SK-N-SH (cell line): Measurements from ENCODE around the gene CD93.

Source experiments
- CTCF ChIP-seq: fragments of 200-600 bp; sonication (generic); IDR thresholded peaks from 2 replicates; pipeline ENCODE4 v1.6.1; 2017; ENCODE audit warnings: antibody characterized with exemption, mild to moderate bottlenecking, moderate library complexity
- EP300 ChIP-seq, 2 experiments: IDR thresholded peaks; 2 replicates each; pipeline versions ENCODE4 v1.4.0 to v1.6.1; 2012; ENCODE audit warnings: borderline replicate concordance in 1 of 2, low read depth in 1 of 2, low read length in 1 of 2
- EZH2phosphoT487 ChIP-seq: fragments of 200-600 bp; sonication (generic); IDR thresholded peaks from 2 replicates; pipeline ENCODE4 v1.6.1; 2017; ENCODE audit warnings: low read depth, mixed run types, mild to moderate bottlenecking, antibody characterized with exemption, moderate library complexity, borderline replicate concordance
- FOSL2 ChIP-seq: IDR thresholded peaks from 2 replicates; pipeline ENCODE4 v1.4.0; 2012; ENCODE audit warnings: low read depth, mild to moderate bottlenecking, moderate library complexity, borderline replicate concordance
- MAX ChIP-seq: IDR thresholded peaks from 2 replicates; pipeline ENCODE4 v1.4.0; 2012; ENCODE audit warnings: low read depth
- NRF1 ChIP-seq: IDR thresholded peaks from 2 replicates; pipeline ENCODE4 v1.6.1; 2012; ENCODE audit warnings: low read depth, mild to moderate bottlenecking, low read length
- POLR2AphosphoS5 ChIP-seq: IDR thresholded peaks from 2 replicates; pipeline ENCODE4 v1.6.1; 2012; ENCODE audit warnings: low read depth, low read length
- RFX5 ChIP-seq: IDR thresholded peaks from 2 replicates; pipeline ENCODE4 v1.6.1; 2012; ENCODE audit warnings: mild to moderate bottlenecking, improper control_type of control experiment, low read length

GRCh38 chr20:23049201-23050075 lies 36.7 kb downstream of the CD93 start, which contains the start of gene THBD:
- TF ChIP-seq CTCF: no peak
- TF ChIP-seq FOSL2: no peak
- TF ChIP-seq POLR2AphosphoS5: no peak
- no peak for TF ChIP-seq MAX
- no peak for TF ChIP-seq EZH2phosphoT487
- TF ChIP-seq NRF1: no peak
- no peak for TF ChIP-seq EP300 (IDR thresholded peaks at IDR 0.05; ENCODE audit: borderline replicate concordance in 1 of 2, low read depth in 1 of 2, low read length in 1 of 2)
- TF ChIP-seq RFX5: no peak
